Activated CD8-positive, alpha-beta memory T cell treated with anti-CD3 and anti-CD28 coated beads, Interleukin-2, amount 10 ng/mL, durations not matched to agents 7 days and 5 days (primary cell): ENCODE data around the gene ADAMTS17. TPM values are rescaled to one million over a fixed set of nuclear protein-coding genes. Genes with fewer than 3 reads are reported as not detected.

Source experiments
- ATAC-seq: fragments of 150-1000 bp; cut with Tn5 transposase; one replicate; pipeline ENCODE4 v1.10.0; 2021; ENCODE audit warnings: moderate library complexity
- CTCF ChIA-PET: fragments of 350-600 bp; sonication (Branson Sonifier 250); formaldehyde crosslinking; loops from one replicate; lab custom pipeline; 2021; ENCODE audit warnings: antibody characterized with exemption; lab: Charles Lee
- DNase-seq: peaks from one replicate; pipeline ENCODE4 v3.0.0-alpha.2; 2020
- H3K27ac Mint-ChIP-seq: one replicate; pipeline ENCODE4 v1.8.0; 2021; ENCODE audit warnings: mild to moderate bottlenecking, mixed read lengths
- H3K27me3 Mint-ChIP-seq: one replicate; pipeline ENCODE4 v1.8.0; 2021; ENCODE audit warnings: mixed read lengths
- H3K36me3 Mint-ChIP-seq: one replicate; pipeline ENCODE4 v1.8.0; 2021; ENCODE audit warnings: mild to moderate bottlenecking, mixed read lengths
- H3K4me1 Mint-ChIP-seq: one replicate; pipeline ENCODE4 v1.8.0; 2021; ENCODE audit warnings: mixed read lengths
- H3K4me3 Mint-ChIP-seq: one replicate; pipeline ENCODE4 v1.8.0; 2021; ENCODE audit warnings: mild to moderate bottlenecking, moderate library complexity, mixed read lengths
- H3K9me3 Mint-ChIP-seq: one replicate; pipeline ENCODE4 v1.8.0; 2022; ENCODE audit warnings: low read depth, mixed read lengths
- total RNA-seq, 2 experiments: library from RNA; stranded (reverse); gene quantifications; one replicate each; pipeline ENCODE4 v1.2.3, GENCODE V29; 2021

The ADAMTS17 gene
- total RNA-seq, 2 experiments from 2014 or later = 1.6 to 1.9 TPM

DNA sequence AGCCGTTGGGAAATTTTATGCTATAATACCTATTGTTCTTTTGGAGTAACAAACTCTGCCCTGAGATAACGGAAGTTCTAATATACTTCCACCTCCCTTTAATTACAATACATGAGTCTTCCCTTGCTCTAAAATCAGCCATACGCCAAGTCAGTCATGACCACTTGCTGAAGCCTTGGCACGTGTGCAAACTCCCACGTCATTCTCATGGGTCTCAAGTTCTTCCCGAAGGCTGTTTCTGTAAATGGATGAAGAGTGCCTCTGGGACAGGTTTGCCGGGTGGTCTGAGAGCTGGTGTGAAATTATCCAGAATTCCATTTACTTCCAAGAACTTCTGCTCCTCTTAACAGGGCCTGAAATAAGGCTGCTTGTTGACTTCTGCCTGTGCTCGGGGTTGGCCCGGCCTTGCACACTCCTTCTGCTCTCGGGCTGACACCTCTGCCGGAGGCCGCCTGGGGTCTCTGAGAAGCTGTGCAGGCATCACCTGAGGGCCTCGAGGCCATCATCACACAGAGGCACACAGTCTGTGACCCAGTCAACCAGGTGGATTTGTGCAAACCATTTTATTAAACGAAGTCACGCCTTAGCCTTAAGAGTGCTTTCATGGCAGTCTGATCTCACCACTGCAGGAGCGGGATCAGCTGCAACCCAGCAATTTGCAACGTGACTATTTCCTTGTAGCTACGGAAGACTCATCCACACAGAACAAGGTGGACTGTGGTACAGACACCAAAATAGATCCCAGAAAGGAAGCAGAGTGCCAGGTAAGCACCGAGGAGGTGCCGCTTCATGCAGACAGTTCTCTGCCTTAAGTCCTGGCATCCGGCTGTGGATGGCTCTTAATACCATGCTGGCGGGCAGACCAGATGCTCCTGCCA lies 120.1 kb downstream of the ADAMTS17 start:
- DNase-seq (no peak), ATAC-seq (no peak)
- H3K27ac Mint-ChIP-seq = no peak overlapping the region
- H3K27me3 Mint-ChIP-seq = no peaks in the 10 kb centered on the region
- H3K4me3 Mint-ChIP-seq = no peak overlapping the region
- H3K9me3 Mint-ChIP-seq = no peaks in the 10 kb centered on the region
- no peaks in the 10 kb centered on the region for H3K36me3 Mint-ChIP-seq
- CTCF ChIA-PET = no interaction called here
- no peaks in the 10 kb centered on the region for H3K4me1 Mint-ChIP-seq

DNA sequence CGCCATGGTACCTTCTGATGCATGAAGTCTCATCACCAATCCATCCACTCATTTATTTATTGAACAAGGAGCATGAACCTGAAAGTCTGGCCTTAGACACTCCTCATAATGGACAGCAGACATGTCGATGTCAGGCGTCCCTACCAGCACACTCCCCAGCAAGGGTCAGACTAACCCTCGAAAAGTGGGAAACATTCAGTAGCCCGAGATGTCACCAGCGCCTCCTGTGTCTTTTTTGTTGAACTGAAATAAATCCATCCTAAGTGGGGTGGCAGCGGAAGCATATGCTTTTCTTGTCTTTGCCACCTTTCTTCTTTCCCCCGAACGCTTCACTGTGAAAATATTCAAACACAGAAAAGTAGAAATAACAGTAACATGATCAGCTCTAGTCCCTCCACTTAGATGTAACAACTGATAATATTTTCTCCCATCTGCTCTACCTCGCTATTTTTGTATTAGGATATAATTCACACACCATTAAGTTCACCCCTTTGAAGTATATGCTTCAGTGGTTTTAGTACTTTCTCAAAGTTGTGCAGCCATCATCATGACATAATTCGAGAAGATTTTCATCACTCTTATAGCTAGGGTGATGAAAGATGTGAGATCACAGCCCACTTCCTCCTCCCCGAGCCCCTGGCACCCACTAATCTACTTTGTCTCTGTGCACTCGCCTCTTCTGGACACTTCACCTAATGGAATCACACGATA lies 121.6 kb downstream of the ADAMTS17 start:
- Mint-ChIP-seq H3K9me3 (no peaks in the 10 kb centered on the region), H3K4me3 (no peak overlapping the region), H3K27me3 (no peaks in the 10 kb centered on the region), H3K4me1 (no peaks in the 10 kb centered on the region), H3K27ac (no peak overlapping the region), H3K36me3 (no peaks in the 10 kb centered on the region)
- ATAC-seq (no peak), DNase-seq (no peak)
- CTCF ChIA-PET = interaction anchor here (0.7 kb wide), 1 partner anchor 11 kb away, joined by 3 read pairs; no protein-coding TSS in a partner anchor

DNA sequence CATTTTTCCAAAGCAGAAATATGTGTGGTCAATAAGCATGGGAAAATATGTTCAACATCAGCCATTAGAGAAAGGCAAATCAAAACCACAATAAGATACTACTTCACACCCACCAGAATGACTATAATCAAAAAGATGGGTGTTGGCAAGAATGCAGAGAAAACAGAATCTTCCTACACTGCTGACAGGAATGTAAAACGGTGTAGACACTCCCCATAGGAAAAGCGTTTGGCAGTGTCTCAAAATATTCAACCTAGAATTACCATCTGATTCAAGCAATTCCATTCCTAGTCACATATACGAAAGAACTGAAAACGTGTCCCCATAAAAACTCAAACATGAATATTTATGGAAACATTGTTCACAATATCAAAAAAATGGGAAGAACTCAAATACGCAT lies 123.3 kb downstream of the ADAMTS17 start:
- CTCF ChIA-PET = no interaction called here
- Mint-ChIP-seq H3K4me1 (no peaks in the 10 kb centered on the region), H3K27me3 (no peaks in the 10 kb centered on the region), H3K36me3 (no peaks in the 10 kb centered on the region), H3K4me3 (no peak overlapping the region), H3K27ac (no peak overlapping the region), H3K9me3 (no peaks in the 10 kb centered on the region)
- DNase-seq (no peak), ATAC-seq (no peak)

DNA sequence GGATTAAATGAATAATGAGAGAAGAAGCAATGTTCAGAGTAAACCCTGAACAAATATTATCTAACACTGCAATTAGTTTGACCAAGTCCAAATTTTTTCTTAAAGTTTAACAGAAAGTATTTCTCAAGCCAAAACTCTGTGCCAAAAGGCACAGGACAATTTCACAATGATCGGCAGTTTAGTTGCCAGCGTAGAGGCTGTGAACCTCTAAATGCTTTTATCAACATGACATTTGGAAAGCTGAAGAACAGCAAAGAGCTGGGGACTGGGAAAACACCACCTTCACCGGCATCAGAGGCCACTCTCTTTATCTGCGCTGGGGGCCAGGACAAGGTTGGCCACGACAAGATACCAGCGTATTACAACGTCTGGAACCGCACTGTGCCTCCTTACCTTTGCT lies 125.6 kb downstream of the ADAMTS17 start:
- Mint-ChIP-seq H3K36me3 (no peaks in the 10 kb centered on the region), H3K27me3 (no peaks in the 10 kb centered on the region), H3K9me3 (no peaks in the 10 kb centered on the region), H3K27ac (no peak overlapping the region), H3K4me3 (no peak overlapping the region), H3K4me1 (no peaks in the 10 kb centered on the region)
- no peak for DNase-seq
- CTCF ChIA-PET = no interaction called here
- no peak for ATAC-seq

DNA sequence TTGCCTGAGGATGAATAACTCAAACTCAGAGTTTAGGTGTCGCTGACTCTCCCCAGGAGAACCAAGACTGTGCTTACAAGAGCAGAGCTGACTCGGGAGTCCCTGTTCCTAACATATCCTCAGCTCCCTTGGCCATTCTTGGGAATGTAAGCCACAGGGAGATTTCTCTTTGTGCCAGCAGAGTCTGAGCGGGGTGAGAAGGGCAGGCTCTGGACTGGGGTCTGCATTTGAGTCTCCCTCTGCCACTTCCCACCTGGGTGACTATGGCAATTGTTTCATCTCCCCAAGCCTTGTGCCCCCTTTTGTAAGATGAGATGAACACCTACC lies 126.0 kb downstream of the ADAMTS17 start:
- ATAC-seq = no peak
- Mint-ChIP-seq H3K27ac (no peak overlapping the region), H3K4me1 (no peaks in the 10 kb centered on the region), H3K4me3 (no peak overlapping the region), H3K36me3 (no peaks in the 10 kb centered on the region), H3K9me3 (no peaks in the 10 kb centered on the region), H3K27me3 (no peaks in the 10 kb centered on the region)
- CTCF ChIA-PET = no interaction called here
- DNase-seq = no peak

DNA sequence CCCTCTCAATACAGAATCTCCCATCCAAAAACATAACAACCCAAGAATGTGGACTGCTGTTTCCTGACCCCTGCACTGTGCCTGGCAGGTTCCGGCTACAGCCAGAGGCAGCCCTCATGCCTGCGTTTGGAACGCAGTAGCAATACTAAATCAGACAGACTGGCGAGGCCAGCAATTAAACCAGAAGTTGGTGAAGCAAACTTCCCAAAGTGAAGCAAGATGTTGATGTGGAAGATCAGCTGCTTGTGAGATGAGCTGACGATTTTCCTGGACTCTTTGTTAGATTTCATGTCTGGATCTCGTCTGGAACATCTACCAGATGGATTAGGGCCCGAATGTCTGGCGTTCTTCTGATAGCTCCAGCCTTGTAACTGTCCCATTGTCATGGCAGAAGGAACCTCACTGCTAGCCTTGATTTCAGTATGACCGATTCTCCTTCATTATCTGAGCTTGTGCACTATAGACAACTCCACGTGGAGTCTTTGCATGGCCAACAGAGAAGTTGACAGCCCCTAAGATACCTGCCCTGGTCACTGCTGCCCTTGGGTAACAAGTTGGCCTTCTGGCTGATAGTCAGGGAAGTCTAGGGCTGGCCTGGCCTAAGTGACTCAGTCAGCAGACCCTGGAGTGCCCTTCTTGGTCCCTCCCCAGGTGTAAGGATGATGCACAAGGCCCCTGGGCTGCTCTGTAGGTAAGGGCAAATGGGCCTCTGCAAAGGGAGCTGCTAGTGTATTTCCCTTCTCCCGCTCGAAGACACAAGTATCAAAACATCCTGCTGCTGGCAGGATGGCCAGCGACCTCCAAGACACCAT lies 126.5 kb downstream of the ADAMTS17 start:
- Mint-ChIP-seq H3K27me3 (no peaks in the 10 kb centered on the region), H3K27ac (no peak overlapping the region), H3K4me3 (no peak overlapping the region), H3K9me3 (no peaks in the 10 kb centered on the region), H3K4me1 (no peaks in the 10 kb centered on the region), H3K36me3 (no peaks in the 10 kb centered on the region)
- CTCF ChIA-PET = no interaction called here
- DNase-seq (no peak), ATAC-seq (no peak)

DNA sequence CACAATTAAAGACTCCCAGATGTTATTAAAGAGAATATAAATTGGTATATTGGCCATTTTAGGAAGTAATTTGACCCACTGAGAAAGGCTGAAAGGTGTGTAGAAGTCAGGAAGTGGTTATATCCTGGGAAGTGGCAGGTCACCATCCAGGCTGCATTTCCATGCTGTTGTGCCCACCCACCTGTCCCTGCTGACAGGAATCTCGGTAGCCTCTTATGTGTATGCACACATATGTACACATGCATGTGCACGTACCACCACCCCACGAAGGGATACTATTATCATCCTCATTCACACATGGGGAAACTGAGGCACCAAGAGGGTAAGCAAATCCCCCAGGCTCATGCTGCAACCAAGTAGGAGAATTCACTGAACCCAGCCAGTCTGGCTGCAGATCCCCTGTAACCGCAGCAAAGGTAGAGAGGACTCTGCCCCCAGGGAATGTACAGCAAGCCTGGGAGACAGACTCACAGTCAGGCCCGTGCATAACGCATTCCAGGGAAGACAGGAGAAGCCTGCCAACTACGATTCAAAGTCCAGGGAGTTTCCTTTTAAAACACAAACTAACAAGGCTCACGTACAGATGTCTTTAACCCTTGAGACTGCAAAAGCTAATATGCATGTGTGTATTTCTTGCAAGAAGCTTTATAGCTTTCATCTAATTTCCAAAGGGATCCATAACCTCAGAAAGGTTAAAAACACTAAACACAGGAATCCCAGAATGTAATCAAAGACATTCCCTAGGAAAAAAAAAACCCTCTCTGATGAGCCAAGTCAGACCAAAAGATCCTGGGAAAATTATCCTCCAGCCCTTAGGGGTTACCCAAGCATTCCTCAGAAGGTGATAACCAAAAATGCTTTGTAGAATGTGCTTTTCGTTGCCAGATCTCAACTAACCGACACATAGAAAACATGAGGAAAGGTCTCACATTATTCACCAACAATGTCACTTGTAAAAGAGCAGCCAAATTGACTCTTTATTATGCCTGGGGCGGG lies 129.6 kb downstream of the ADAMTS17 start:
- no peak for DNase-seq
- Mint-ChIP-seq H3K36me3 (no peaks in the 10 kb centered on the region), H3K4me1 (no peaks in the 10 kb centered on the region), H3K27me3 (no peaks in the 10 kb centered on the region), H3K4me3 (no peak overlapping the region), H3K27ac (no peak overlapping the region), H3K9me3 (no peaks in the 10 kb centered on the region)
- CTCF ChIA-PET = no interaction called here
- ATAC-seq = no peak

DNA sequence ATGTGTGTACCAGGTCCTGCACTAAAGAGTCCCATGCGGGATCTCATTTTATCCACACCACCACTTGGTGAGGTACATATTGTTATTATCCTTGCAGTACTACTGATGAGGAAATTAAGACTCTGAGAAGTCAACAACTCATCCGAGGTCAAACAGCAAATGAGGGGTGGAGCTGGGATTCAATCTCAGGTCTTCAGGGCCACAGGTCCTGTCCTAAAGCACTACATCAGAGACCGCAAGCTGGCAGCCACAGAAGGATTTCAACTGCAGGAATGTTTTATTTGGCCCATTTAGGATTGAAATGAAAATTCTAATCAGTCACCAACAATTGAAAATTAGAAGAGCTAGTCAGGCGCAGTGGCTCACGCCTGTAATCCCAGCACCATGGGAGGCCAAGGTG lies 131.4 kb downstream of the ADAMTS17 start:
- Mint-ChIP-seq H3K27ac (no peak overlapping the region), H3K27me3 (no peaks in the 10 kb centered on the region), H3K36me3 (no peaks in the 10 kb centered on the region), H3K9me3 (no peaks in the 10 kb centered on the region), H3K4me1 (no peaks in the 10 kb centered on the region), H3K4me3 (no peak overlapping the region)
- DNase-seq (no peak), ATAC-seq (no peak)
- CTCF ChIA-PET = no interaction called here

DNA sequence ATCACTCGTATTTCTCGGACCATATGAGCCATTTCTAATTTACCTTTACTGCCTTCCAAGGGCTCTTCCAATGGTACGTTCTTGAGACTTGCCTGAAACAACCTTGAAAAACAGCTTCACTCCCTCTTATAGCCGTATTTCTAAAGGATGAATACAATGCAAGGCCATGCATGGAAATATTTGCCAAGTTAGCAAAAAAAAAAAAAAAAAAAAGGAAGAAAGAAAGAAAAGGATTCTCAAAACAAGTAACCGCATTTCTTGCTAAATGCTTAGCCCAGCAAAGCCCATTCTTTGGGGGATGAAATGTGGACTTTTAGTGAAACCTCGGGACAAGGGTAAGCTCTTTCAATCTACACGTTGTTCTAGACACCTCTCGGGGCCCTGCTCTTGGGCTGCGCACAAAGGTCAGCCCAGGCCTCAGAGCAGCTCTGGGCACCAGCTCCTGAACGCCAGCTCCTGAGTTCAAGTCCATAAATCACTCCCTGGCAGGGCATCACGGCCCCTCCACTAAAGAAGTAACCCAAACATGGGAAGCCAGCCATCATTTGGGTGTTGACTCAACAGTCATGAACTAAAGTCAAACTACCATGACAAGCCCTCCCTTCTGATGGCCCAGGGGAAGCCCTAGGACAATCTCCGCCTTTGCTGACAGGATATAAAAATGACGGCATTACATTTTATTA lies 132.7 kb downstream of the ADAMTS17 start:
- Mint-ChIP-seq H3K27ac (no peak overlapping the region), H3K4me3 (no peak overlapping the region), H3K9me3 (no peaks in the 10 kb centered on the region), H3K36me3 (no peaks in the 10 kb centered on the region), H3K27me3 (peaks cover under 1% of the 10 kb centered on the region), H3K4me1 (no peaks in the 10 kb centered on the region)
- ATAC-seq = no peak
- CTCF ChIA-PET = no interaction called here
- DNase-seq = no peak

DNA sequence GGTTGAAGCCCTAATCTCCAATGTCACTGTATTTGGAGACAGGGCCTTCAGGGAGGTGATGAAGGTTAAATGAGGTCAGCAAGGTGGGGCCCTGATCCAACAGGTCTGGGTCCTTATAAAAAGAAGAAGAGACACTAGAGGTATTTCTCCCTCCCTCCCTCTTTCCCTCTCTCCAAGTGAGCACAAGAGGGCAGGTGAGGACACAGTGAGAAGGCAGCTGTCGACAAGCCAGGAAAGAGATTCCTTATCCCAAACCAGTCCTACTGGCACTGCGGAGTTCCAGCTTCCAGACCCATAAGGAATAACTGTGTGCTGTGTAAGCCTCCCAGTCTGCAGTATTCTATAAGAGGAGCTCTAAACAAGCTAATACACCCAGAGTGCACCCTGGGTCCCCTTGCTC lies 134.7 kb downstream of the ADAMTS17 start:
- H3K9me3 Mint-ChIP-seq = no peaks in the 10 kb centered on the region
- no peak overlapping the region for H3K4me3 Mint-ChIP-seq
- no peak for ATAC-seq
- CTCF ChIA-PET = no interaction called here
- DNase-seq = no peak
- H3K27ac Mint-ChIP-seq = no peak overlapping the region
- peaks cover 3% of the 10 kb centered on the region for H3K27me3 Mint-ChIP-seq
- H3K36me3 Mint-ChIP-seq = peaks cover 1% of the 10 kb centered on the region
- peaks cover 11% of the 10 kb centered on the region for H3K4me1 Mint-ChIP-seq

DNA sequence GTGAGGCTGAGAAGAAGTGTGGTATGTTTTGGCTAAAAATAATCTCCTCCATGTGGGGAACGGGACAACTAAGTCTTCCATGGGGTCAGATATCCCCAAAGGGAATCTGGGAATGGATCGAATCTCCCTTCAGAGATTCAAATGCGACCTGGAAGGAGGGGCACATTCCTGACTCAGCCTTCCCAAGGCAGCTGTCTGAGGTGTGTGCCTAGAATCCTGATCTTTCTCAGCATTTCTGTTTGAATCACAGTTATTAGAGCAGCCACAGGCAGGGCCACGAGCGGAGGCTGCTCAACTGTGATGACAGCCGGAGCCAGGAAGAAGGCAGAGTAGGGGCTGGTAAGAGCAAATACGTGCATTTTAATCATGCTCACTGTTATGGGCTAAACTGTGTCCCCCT lies 135.1 kb downstream of the ADAMTS17 start:
- ATAC-seq = no peak
- CTCF ChIA-PET = no interaction called here
- no peak overlapping the region for H3K4me3 Mint-ChIP-seq

DNA sequence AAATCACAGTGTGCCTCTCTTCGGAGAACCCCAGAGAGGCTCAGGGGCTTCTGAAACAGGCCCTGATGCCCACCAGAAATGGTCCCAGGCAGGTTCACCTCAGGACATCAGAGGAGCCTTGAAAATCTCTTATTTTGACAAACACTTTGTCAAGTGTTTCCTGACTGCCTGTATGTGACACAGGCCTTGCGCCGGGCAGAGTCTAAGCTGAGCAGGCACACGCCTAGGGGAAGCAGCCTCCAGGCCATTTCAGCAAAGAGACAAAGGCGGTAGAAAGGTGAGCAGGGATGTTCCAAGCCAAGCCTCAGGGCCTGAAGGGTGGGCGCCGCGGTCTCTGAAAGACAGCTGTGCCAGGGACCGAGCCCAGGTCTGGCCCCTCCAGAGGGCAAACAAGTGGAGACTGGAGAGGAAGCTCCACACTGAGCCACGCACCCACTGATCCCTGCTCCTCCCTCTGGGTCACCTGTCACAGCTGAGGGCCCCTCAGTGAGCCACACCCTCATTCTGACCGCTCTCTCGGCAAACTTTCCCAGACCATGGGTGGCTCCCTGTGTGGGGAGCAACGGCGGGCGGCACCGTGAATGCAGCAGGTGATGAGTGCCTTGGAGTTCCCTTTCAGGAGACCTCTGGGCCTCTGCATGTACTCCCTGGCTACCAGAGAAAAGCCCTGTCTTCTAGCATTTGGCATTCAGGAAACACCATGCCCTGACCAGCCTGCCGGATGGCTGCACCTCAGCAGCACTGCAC lies 136.1 kb downstream of the ADAMTS17 start:
- DNase-seq = no peak
- H3K4me1 Mint-ChIP-seq = peaks cover 24% of the 10 kb centered on the region
- H3K27ac Mint-ChIP-seq = no peak overlapping the region
- H3K36me3 Mint-ChIP-seq = peaks cover 1% of the 10 kb centered on the region
- no peaks in the 10 kb centered on the region for H3K9me3 Mint-ChIP-seq
- no peak overlapping the region for H3K4me3 Mint-ChIP-seq
- ATAC-seq = no peak
- peaks cover 3% of the 10 kb centered on the region for H3K27me3 Mint-ChIP-seq
- CTCF ChIA-PET = no interaction called here

More for the DNA sequence above, 135.1 kb downstream of the ADAMTS17 start:
- no peak for DNase-seq
- Mint-ChIP-seq H3K27ac (no peak overlapping the region), H3K9me3 (no peaks in the 10 kb centered on the region), H3K27me3 (peaks cover 3% of the 10 kb centered on the region), H3K4me1 (peaks cover 15% of the 10 kb centered on the region), H3K36me3 (peaks cover 1% of the 10 kb centered on the region)
